ENCODE data around the gene ZNF678. TPM values are rescaled to one million over a fixed set of nuclear protein-coding genes. Genes with fewer than 3 reads are reported as not detected.

The ZNF678 gene
- total RNA-seq, 1 donor from 2014 or later: 21.7 TPM

DNA sequence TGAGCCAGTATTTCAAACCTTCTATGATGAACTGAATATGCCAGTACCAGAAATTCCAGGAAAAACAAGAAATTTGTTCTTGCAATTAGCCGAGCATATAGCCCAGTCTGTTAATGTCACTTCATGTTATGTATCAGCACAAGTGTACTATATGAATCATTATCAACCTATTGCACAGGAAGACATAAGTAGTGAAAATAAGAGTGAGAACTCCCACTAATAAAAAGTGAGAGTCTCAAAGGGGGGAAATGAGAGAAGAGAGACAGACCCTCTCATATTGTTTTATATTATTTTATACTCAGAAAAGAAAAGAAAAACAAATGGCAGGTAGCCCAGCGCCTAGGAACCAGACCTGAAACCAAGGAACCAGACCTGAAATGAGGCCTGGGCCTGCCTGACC lies 155.6 kb downstream of the ZNF678 start:
- TF ChIP-seq, protein P1, sequence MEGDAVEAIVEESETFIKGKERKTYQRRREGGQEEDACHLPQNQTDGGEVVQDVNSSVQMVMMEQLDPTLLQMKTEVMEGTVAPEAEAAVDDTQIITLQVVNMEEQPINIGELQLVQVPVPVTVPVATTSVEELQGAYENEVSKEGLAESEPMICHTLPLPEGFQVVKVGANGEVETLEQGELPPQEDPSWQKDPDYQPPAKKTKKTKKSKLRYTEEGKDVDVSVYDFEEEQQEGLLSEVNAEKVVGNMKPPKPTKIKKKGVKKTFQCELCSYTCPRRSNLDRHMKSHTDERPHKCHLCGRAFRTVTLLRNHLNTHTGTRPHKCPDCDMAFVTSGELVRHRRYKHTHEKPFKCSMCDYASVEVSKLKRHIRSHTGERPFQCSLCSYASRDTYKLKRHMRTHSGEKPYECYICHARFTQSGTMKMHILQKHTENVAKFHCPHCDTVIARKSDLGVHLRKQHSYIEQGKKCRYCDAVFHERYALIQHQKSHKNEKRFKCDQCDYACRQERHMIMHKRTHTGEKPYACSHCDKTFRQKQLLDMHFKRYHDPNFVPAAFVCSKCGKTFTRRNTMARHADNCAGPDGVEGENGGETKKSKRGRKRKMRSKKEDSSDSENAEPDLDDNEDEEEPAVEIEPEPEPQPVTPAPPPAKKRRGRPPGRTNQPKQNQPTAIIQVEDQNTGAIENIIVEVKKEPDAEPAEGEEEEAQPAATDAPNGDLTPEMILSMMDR (conservative IDR thresholded peaks at IDR 0.05): no peak
- Mint-ChIP-seq H3K36me3 (peaks cover 15% of the 10 kb centered on the region), H3K4me3 (no peak overlapping the region), H3K27me3 (no peaks in the 10 kb centered on the region), H3K9me3 (peaks cover 44% of the 10 kb centered on the region), H3K27ac (no peak overlapping the region), H3K4me1 (ENCODE audit: unreplicated experiment) (no peaks in the 10 kb centered on the region)
- DNase-seq (ENCODE audit: extremely low spot score, unreplicated experiment): no peak

DNA sequence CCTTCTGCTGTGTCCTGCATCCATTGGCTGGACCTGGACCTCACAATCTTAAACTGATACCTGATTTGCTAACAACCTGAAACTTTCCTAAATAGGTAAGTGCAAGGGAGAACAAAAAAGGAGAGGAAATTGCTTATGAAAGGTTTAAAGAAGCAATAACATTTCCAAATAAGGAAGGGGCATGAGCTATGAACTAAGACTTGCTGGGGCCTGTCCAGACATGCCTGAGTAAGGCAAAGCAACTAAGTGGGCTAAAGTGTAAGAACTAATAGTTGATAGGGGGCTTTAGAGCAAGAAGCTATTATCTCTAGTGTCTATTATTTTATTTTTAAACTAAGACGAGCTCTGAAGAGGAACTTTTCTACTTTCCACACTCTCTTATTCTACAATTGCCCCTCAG lies 160.1 kb downstream of the ZNF678 start:
- Mint-ChIP-seq H3K9me3 (peaks cover 27% of the 10 kb centered on the region), H3K4me1 (ENCODE audit: unreplicated experiment) (peaks cover 8% of the 10 kb centered on the region), H3K27me3 (peaks cover 3% of the 10 kb centered on the region), H3K36me3 (peaks cover 15% of the 10 kb centered on the region), H3K27ac (peak overlapping the region; percentile 69), H3K4me3 (no peak overlapping the region)
- TF ChIP-seq, protein P1 (conservative IDR thresholded peaks at IDR 0.05): no peak
- no peak for DNase-seq (ENCODE audit: extremely low spot score, unreplicated experiment)

DNA sequence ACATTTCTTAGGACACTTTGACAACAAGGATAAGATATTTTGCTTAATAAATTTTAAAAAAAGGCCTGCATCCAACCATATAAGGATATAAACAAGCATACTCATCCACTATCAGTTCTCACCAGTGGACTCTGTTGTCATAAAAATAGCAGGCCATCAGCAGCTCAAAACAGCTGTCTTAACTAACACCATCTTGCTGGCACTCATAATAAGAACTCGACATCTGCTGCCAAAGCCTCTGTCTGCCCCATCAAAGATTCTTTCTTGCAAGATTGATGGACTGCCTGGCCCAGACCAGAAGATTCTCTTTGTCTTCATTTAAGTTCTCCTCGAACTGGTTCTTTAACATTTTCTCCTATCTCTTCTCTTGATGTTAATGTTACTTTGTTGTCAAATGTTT lies 161.7 kb downstream of the ZNF678 start:
- DNase-seq (ENCODE audit: extremely low spot score, unreplicated experiment): no peak
- Mint-ChIP-seq H3K27me3 (peaks cover 3% of the 10 kb centered on the region), H3K4me3 (no peak overlapping the region), H3K9me3 (peaks cover 18% of the 10 kb centered on the region), H3K36me3 (peaks cover 15% of the 10 kb centered on the region), H3K27ac (no peak overlapping the region), H3K4me1 (ENCODE audit: unreplicated experiment) (peaks cover 12% of the 10 kb centered on the region)
- TF ChIP-seq, protein P1 (conservative IDR thresholded peaks at IDR 0.05): no peak

DNA sequence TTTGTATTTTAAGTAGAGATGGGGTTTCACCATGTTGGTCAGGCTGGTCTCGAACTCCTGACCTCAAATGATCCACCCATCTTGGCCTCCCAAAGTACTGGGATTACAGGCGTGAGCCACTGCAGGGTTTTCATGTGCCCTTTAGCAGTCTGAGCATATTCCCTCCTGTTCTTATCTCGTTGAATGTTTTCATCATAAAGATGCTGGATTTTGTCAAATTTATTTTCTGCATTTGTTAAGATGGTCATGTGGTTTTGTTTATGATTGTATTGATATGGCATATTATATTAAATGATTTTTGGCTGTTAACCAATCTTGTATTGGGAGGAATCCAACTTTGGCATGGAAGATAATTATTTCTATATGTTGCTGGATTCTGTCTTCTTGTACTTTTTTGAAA lies 163.0 kb downstream of the ZNF678 start:
- peaks cover 12% of the 10 kb centered on the region for H3K36me3 Mint-ChIP-seq
- TF ChIP-seq, protein P1 (conservative IDR thresholded peaks at IDR 0.05): no peak
- no peak overlapping the region for H3K27ac Mint-ChIP-seq
- DNase-seq (ENCODE audit: extremely low spot score, unreplicated experiment): no peak
- H3K9me3 Mint-ChIP-seq: peaks cover 11% of the 10 kb centered on the region
- no peak overlapping the region for H3K4me3 Mint-ChIP-seq
- H3K4me1 Mint-ChIP-seq (ENCODE audit: unreplicated experiment): peaks cover 17% of the 10 kb centered on the region
- H3K27me3 Mint-ChIP-seq: peaks cover 3% of the 10 kb centered on the region

Other genes starting within 250 kb of the ZNF678 start
- gene CDC42BPA, start 245.1 kb upstream of the ZNF678 start, total RNA-seq (ENCODE audit: low replicate concordance): 18.5 and 33.8 TPM in 2 replicates
- gene JMJD4, start 171.7 kb downstream of the ZNF678 start, total RNA-seq (ENCODE audit: low replicate concordance): 23.5 and 25.4 TPM in 2 replicates
- gene SNAP47, start 171.9 kb downstream of the ZNF678 start, total RNA-seq (ENCODE audit: low replicate concordance): 32.4 and 46.2 TPM in 2 replicates